AG10803 (cell line): ENCODE measurements around the gene RBM20.

Source experiments
- DNase-seq: peaks from one replicate; pipeline ENCODE4 v3.0.0; 2010; ENCODE audit warnings: low read depth
- H3K4me3 ChIP-seq: 2 replicates; pipeline ENCODE4 v1.5.1; 2011; ENCODE audit warnings: mild to moderate bottlenecking, low read length, control low read depth
- TF ChIP-seq, protein P1 (sequence below): conservative IDR thresholded peaks from 2 replicates; pipeline ENCODE4 v1.5.1; 2011; ENCODE audit warnings: mild to moderate bottlenecking, low read length, control low read depth, inconsistent platforms

Gene RBM20

DNA sequence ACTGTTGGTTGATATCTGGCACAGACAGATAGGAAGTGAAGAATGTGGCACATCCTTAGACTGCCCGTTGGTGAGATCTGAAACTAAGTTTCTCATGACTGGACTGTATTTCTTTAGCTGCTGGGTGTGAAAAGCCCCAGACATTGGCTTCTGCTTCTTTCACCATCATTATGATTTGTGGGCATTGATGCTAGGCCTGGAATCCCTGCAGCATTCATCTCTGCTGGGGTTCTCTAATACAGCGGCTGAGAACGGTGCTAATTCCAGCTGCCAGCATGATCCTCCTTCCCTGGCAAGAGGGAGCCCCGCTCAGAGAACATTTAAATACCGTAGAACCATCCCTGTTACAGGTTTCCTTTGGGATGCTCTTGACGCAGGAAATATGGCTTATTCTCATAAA, 26.2 kb downstream of the RBM20 start:
- DNase-seq, result no peak
- TF ChIP-seq, protein P1, sequence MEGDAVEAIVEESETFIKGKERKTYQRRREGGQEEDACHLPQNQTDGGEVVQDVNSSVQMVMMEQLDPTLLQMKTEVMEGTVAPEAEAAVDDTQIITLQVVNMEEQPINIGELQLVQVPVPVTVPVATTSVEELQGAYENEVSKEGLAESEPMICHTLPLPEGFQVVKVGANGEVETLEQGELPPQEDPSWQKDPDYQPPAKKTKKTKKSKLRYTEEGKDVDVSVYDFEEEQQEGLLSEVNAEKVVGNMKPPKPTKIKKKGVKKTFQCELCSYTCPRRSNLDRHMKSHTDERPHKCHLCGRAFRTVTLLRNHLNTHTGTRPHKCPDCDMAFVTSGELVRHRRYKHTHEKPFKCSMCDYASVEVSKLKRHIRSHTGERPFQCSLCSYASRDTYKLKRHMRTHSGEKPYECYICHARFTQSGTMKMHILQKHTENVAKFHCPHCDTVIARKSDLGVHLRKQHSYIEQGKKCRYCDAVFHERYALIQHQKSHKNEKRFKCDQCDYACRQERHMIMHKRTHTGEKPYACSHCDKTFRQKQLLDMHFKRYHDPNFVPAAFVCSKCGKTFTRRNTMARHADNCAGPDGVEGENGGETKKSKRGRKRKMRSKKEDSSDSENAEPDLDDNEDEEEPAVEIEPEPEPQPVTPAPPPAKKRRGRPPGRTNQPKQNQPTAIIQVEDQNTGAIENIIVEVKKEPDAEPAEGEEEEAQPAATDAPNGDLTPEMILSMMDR, result no peak
- H3K4me3 ChIP-seq, result no peak overlapping the region

DNA sequence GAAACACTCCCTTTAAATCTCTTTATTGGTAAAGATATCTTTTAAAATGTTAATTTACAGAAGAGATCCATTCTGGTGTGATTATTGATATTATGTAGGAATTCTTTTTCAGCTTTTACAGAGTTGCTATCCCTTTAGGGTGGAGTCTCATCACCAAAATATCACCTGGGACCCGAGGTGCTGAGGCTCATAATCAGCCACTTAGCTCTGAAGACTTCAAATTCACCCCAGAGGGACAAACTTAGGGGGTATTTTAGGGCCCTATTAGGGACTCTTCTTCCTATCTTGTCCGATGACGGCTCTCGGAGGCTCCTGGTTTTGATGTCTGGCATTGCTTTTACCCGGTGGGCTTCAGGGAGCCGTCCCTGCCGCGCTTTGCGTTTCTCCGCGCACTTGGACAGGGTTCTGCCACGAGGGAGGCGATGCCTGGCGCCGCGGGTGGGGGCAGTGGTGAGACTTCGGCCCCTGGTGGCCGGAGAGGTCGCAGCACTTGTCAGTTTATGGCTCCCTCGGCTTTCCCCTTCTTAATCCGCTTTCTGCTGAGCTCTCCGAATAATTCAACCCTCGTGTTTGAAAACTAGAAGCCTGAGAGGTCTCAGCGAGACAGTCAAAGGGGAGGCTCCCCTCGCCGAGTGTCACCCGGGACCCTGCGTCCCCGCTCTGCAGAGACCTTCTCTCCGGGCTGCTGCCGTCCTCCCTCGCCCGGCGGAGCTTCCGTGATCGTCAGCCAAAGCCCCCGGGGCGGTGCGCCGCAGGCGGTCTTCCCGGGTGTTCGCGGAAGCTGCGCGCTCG, 27.8 kb downstream of the RBM20 start:
- H3K4me3 ChIP-seq, result peak overlapping the region; percentile 73
- TF ChIP-seq, protein P1, result peak; percentile 98
- peak; percentile 63 for DNase-seq

DNA sequence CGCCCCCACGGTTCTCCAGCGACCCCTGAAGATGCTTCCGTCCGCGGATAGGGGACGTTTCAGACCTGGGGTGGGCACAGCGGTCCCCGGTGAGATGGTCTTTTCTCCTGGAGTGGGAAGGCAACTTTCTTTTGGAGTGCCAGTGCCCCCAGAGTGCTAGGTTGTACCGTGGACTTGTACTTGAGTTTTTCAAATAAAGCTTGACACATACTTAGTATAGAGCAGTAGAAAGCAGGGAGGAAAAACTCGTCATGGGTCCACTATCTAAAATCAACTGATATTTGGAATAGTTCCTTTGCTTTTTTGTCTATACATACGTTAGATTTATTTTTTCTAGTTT, 28.4 kb downstream of the RBM20 start:
- no peak for DNase-seq

DNA sequence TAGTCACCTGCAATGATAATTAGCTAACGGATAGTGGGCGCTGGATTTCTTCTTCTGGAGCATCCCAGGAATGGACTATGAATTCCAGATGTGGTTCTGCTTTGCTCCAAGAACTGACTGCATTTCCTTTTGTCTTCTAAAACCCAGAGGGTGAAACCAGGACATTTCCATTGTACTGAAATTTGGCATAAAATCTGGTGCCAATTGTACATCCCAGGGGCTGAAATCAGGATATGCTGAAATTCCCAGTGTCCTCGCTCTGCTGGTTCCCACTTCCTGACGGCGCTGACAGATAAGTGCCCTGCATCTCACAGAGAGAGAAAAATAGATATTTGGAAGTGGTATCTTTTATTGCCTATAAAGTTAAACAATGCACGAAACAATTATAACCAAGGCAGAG, 31.9 kb downstream of the RBM20 start:
- TF ChIP-seq, protein P1, result no peak
- no peak overlapping the region for H3K4me3 ChIP-seq
- DNase-seq, result peak; percentile 67

More for the DNA sequence above, 28.4 kb downstream of the RBM20 start:
- TF ChIP-seq, protein P1, result no peak
- peak overlapping the region; percentile 73 for H3K4me3 ChIP-seq

DNA sequence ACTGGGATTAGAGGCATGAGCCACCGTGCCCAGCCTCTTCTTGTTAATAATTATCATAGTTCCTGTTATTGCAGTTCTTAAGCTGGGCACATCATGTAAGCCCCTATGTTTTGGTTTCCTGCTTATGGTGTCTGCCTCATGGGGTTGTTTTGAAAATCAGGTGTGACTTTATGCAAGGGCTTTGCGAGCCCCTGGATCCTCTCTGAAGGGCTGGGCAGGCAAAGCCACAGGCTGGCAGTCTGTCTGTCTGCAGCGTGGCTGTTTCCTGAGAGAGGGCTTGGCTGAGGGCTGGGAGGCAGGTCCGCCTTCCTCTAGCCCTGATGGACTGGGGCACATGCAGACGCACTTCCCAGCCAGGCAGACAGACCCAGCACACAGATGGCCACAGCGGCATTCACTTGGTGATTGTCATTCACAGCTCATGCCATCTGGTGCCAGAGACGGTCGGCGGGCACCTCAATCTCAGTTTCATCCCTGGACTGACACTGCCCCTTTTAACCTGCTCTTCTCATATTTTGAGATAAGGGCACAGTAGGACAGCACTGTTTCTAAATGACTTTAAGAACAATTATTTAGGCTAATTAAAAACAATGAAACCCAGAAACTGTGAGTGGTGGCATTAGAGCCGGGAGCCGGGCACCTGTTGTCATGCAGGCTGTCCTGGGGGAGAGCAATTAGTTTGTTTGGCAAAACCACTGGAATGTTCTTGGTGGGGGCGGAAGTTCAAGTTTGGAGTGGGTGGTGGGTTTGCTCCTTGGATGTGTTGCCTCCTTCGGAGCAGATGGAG, 35.5 kb downstream of the RBM20 start:
- no peak overlapping the region for H3K4me3 ChIP-seq
- DNase-seq, result no peak
- TF ChIP-seq, protein P1, result no peak

DNA sequence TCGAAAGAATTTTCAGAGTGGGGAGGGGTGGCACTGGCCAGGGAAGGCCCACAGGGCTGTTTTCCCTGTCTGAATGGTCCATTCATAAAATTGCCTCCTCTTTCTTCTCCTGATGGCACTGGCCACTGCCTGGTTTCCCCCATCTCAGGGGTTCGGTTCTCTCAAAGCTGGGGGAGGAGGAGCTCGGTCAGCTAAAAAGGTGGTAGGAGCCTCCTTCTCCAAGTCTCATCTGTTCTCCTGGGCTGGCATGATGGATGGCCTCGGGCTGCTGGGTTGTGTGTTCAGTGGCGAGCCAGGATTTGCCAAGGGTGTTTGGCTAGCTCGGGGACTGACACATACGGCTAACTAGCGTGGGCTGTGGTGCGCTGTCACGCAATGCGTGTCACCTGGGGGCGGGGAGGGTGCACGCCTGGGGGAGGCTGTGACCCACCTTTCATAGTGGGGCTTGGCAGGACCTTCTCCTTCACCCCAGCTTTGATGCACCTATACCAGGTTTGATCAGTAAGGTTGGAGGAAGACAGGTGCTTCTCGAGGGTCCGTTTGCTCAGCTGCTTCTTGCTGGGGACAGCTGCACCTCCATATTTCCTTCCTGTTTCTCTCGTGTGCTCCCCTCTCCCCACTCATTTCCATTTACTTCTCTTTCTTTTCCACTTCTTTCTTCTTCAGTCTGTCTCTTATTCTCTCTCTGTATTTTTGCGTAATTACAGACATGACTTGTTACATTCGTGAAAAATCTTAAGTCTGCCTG, 36.3 kb downstream of the RBM20 start:
- TF ChIP-seq, protein P1, result no peak
- no peak for DNase-seq
- no peak overlapping the region for H3K4me3 ChIP-seq
